HepG2 (cell line): ENCODE measurements around the gene SULT1E1. TPM values are rescaled to one million over a fixed set of nuclear protein-coding genes. Genes with fewer than 3 reads are reported as not detected.

Source experiments
- CTCF ChIP-seq: sonication (generic); formaldehyde crosslinking; IDR thresholded peaks from 2 replicates; pipeline ENCODE4 v1.5.0; 2020; ENCODE audit warnings: mild to moderate bottlenecking, missing genetic modification reagents, moderate library complexity
- HNRNPL ChIP-seq: fragments of 200-400 bp; formaldehyde crosslinking; IDR thresholded peaks from 2 replicates; pipeline ENCODE4 v1.6.1; 2017; ENCODE audit warnings: mild to moderate bottlenecking, low read depth, low read length
- HOXA3 ChIP-seq: sonication (generic); formaldehyde crosslinking; IDR thresholded peaks from 2 replicates; pipeline ENCODE4 v1.5.0; 2020; ENCODE audit warnings: missing genetic modification reagents
- MED1 ChIP-seq: sonication (generic); formaldehyde crosslinking; IDR thresholded peaks from 2 replicates; pipeline ENCODE4 v1.4.0; 2020; ENCODE audit warnings: missing genetic modification reagents
- NFE2L2 ChIP-seq: fragments of 150-350 bp; IDR thresholded peaks from 2 replicates; pipeline ENCODE4 v1.6.1; 2014; ENCODE audit warnings: low read length
- POLR2G ChIP-seq: fragments of 200-400 bp; formaldehyde crosslinking; IDR thresholded peaks from 2 replicates; pipeline ENCODE4 v1.6.1; 2018; ENCODE audit warnings: mild to moderate bottlenecking, low read depth, low read length, moderate library complexity
- PRDM10 ChIP-seq: sonication (generic); formaldehyde crosslinking; IDR thresholded peaks from 2 replicates; pipeline ENCODE4 v1.4.0; 2020; ENCODE audit warnings: low read depth, missing genetic modification reagents
- RBFOX2 ChIP-seq: fragments of 200-400 bp; formaldehyde crosslinking; IDR thresholded peaks from 2 replicates; pipeline ENCODE4 v1.6.1; 2017; ENCODE audit warnings: low read depth, mild to moderate bottlenecking, low read length
- TSC22D2 ChIP-seq: sonication (generic); formaldehyde crosslinking; IDR thresholded peaks from 2 replicates; pipeline ENCODE4 v1.5.1; 2020; ENCODE audit warnings: missing genetic modification reagents, mild to moderate bottlenecking, borderline replicate concordance
- ZFP91 ChIP-seq: sonication (generic); formaldehyde crosslinking; IDR thresholded peaks from 2 replicates; pipeline ENCODE4 v1.9.0; 2022; ENCODE audit warnings: missing genetic modification reagents, mild to moderate bottlenecking, borderline replicate concordance
- ZNF441 ChIP-seq: sonication (generic); formaldehyde crosslinking; IDR thresholded peaks from 2 replicates; pipeline ENCODE4 v1.7.0; 2021; ENCODE audit warnings: missing genetic modification reagents, borderline replicate concordance
- ZNF512 ChIP-seq: sonication (generic); formaldehyde crosslinking; IDR thresholded peaks from 2 replicates; pipeline ENCODE4 v1.4.0; 2020; ENCODE audit warnings: mild to moderate bottlenecking, missing genetic modification reagents
- ZNF530 ChIP-seq: sonication (generic); formaldehyde crosslinking; IDR thresholded peaks from 2 replicates; pipeline ENCODE4 v1.5.0; 2020; ENCODE audit warnings: low read depth, mild to moderate bottlenecking, missing genetic modification reagents
- ZNF562 ChIP-seq: sonication (generic); formaldehyde crosslinking; IDR thresholded peaks from 2 replicates; pipeline ENCODE4 v1.8.0; 2022; ENCODE audit warnings: missing genetic modification reagents, borderline replicate concordance
- ZNF687 ChIP-seq: sonication (generic); formaldehyde crosslinking; IDR thresholded peaks from 2 replicates; pipeline ENCODE4 v1.5.1; 2020; ENCODE audit warnings: mild to moderate bottlenecking, missing genetic modification reagents, moderate library complexity
- polyA plus RNA-seq, 8 experiments: library from polyadenylated mRNA; depleted of rRNA in 3 of 8; stranded (reverse) in 7 of 8; unstranded in 1 of 8; fragments of >200 nt; fragmentation: Illumina TruSeq in 4 of 8; extraction: Trizol in 4 of 8; gene quantifications; 2 replicates each; pipeline versions ENCODE4 v1.2.1 to v1.2.3, GENCODE V29; 2011 to 2016; ENCODE audit warnings: low read depth in 4 of 8, missing spikeins in 1 of 8, mixed read lengths in 1 of 8; ENCODE audit not compliant: insufficient read depth in 1 of 8
- total RNA-seq, 5 experiments: library from RNA; depleted of rRNA; stranded (reverse); fragments of >200 nt; fragmentation: Illumina TruSeq; extraction: Trizol; gene quantifications; 2 replicates each; pipeline ENCODE4 v1.2.3, GENCODE V29; 2016; ENCODE audit warnings: low read depth in 1 of 5

SULT1E1 gene
- total and polyA plus RNA-seq, 2 of the 13 experiments (the other 11 are each of a cell fraction or from before 2014, with no cell fraction given): 1.7 to 3.9 TPM

- TF ChIP-seq CTCF (CRISPR knock-in tag): peak; percentile 32
- peak; percentile 47; the same call in 1 of the 2 replicates for TF ChIP-seq ZFP91 (CRISPR knock-in tag)
- peak; percentile 74 for TF ChIP-seq ZNF687 (CRISPR knock-in tag)
- no peak for TF ChIP-seq ZNF562 (CRISPR knock-in tag)
- 0 out of 2 replicates have a peak, but pooled peaks have one; percentile 33 for TF ChIP-seq TSC22D2 (CRISPR knock-in tag)
- TF ChIP-seq HOXA3: 0 out of 2 replicates have a peak, but pooled peaks have one; percentile 17
- TF ChIP-seq RBFOX2: peak; percentile 79
- no peak for TF ChIP-seq ZNF530
- peak; percentile 86 for TF ChIP-seq POLR2G
- 0 out of 2 replicates have a peak, but pooled peaks have one; percentile 10 for TF ChIP-seq HNRNPL
- TF ChIP-seq NFE2L2: no peak
- TF ChIP-seq ZNF512 (CRISPR knock-in tag): no peak
- TF ChIP-seq MED1 (CRISPR knock-in tag): 0 out of 2 replicates have a peak, but pooled peaks have one; percentile 28
- TF ChIP-seq ZNF441 (CRISPR knock-in tag): no peak
- peak; percentile 47; the same call in 1 of the 2 replicates for TF ChIP-seq PRDM10
Observed at GRCh38 chr4:69831646-69832325, 28.2 kb downstream of the SULT1E1 start (continued).
